GM10248 (cell line): Measurements from ENCODE around the gene HBM.
"Not testable (repeated sequence)": the region's sequence is repeated elsewhere in the genome, so short reads cannot be mapped to it uniquely, and the experiment has no call there.

Source experiments
- CTCF ChIA-PET: fragments of 300-600 bp; sonication (Branson Sonifier 250); formaldehyde crosslinking; extraction: SDS; loops from one replicate; lab custom pipeline; 2021; ENCODE audit warnings: antibody characterized with exemption; lab: Yijun Ruan, JAX
- POLR2A ChIA-PET: fragments of 350-650 bp; sonication (Branson Sonifier 250); formaldehyde crosslinking; extraction: SDS; loops from one replicate; lab custom pipeline; 2020; ENCODE audit warnings: antibody characterized with exemption; lab: Yijun Ruan, JAX
- DNase-seq: peaks from one replicate; pipeline ENCODE4 v3.0.0; 2012; ENCODE audit errors: extremely low spot score
- CTCF ChIP-seq: IDR thresholded peaks from 2 replicates; pipeline ENCODE4 v1.5.1; 2012; ENCODE audit warnings: mild to moderate bottlenecking, low read depth; ENCODE audit errors: extremely low read depth, missing control alignments, control extremely low read depth

The HBM gene

GRCh38 chr16:164827-165538 is 795 bp upstream of the HBM start:
- TF ChIP-seq CTCF: no peak
- CTCF ChIA-PET: interaction anchor here (1.6 kb wide), 1 partner anchor 17 kb away, joined by 5 read pairs; no protein-coding TSS in a partner anchor
- POLR2A ChIA-PET: no interaction called here
- peak; percentile 71 for DNase-seq

- ChIA-PET POLR2A (no interaction called here), CTCF (interaction anchor here (1.1 to 3.0 kb wide), 3 partner anchors 14 to 101 kb away, joined by 3 to 11 read pairs (median 8); partner anchors contain the start of gene HBQ1)
- no peak for TF ChIP-seq CTCF
- DNase-seq: no peak
Observed at GRCh38 chr16:166375-167121, 770 bp downstream of the HBM start.

GRCh38 chr16:167122-167690 is 1.4 kb downstream of the HBM start:
- no peak for TF ChIP-seq CTCF
- ChIA-PET CTCF (interaction anchor here (1.1 to 3.0 kb wide), 3 partner anchors 13 to 102 kb away, joined by 3 to 11 read pairs (median 8); partner anchors contain the start of gene HBQ1), POLR2A (no interaction called here)
- DNase-seq: no peak

GRCh38 chr16:168424-168823 is 2.6 kb downstream of the HBM start:
- DNase-seq: no peak
- ChIA-PET POLR2A (no interaction called here), CTCF (interaction anchor here (1.3 to 3.0 kb wide), 5 partner anchors 9 to 115 kb away, joined by 4 to 11 read pairs (median 8); partner anchors contain the start of genes POLR3K and SNRNP25)
- TF ChIP-seq CTCF: no peak

- TF ChIP-seq CTCF: no peak
- ChIA-PET CTCF (interaction anchor here (1.3 to 3.0 kb wide), 5 partner anchors 8 to 116 kb away, joined by 4 to 11 read pairs (median 8); partner anchors contain the start of genes POLR3K and SNRNP25), POLR2A (no interaction called here)
- DNase-seq: no peak
Observed at GRCh38 chr16:169014-169413, 3.2 kb downstream of the HBM start.

- CTCF ChIA-PET: interaction anchor here (2.5 kb wide), 1 partner anchor 63 kb away, joined by 9 read pairs; no protein-coding TSS in a partner anchor
- DNase-seq, POLR2A ChIA-PET: not testable (repeated sequence)
Observed at GRCh38 chr16:170088-170507, 4.3 kb downstream of the HBM start.
